HepG2 (cell line): ENCODE results near the gene PSMA7. TPM values are rescaled to one million over a fixed set of nuclear protein-coding genes. Genes with fewer than 3 reads are reported as not detected.

Source experiments
- ATF1 ChIP-seq: IDR thresholded peaks from 2 replicates; pipeline ENCODE4 v1.6.1; 2016; ENCODE audit warnings: mild to moderate bottlenecking, control low read depth
- FOXK1 ChIP-seq: sonication (generic); formaldehyde crosslinking; IDR thresholded peaks from 2 replicates; pipeline ENCODE4 v1.4.0; 2020; ENCODE audit warnings: low read depth, missing genetic modification reagents, borderline replicate concordance
- REL ChIP-seq: sonication (generic); formaldehyde crosslinking; conservative IDR thresholded peaks from 2 replicates; pipeline ENCODE4 v1.8.0; 2022; ENCODE audit warnings: mild to moderate bottlenecking, missing genetic modification reagents, moderate library complexity
- ZEB1 ChIP-seq: IDR thresholded peaks from 2 replicates; pipeline ENCODE4 v1.6.1; 2012; ENCODE audit warnings: mild to moderate bottlenecking, low read depth, inconsistent platforms; ENCODE audit not compliant: insufficient replicate concordance
- ZFP91 ChIP-seq: sonication (generic); formaldehyde crosslinking; IDR thresholded peaks from 2 replicates; pipeline ENCODE4 v1.9.0; 2022; ENCODE audit warnings: missing genetic modification reagents, mild to moderate bottlenecking, borderline replicate concordance
- ZNF616 ChIP-seq: sonication (generic); formaldehyde crosslinking; IDR thresholded peaks from 2 replicates; pipeline ENCODE4 v1.5.0; 2020; ENCODE audit warnings: low read depth, mild to moderate bottlenecking, missing genetic modification reagents
- ZNF619 ChIP-seq: sonication (generic); formaldehyde crosslinking; IDR thresholded peaks from 2 replicates; pipeline ENCODE4 v1.4.0; 2020; ENCODE audit warnings: mild to moderate bottlenecking, missing genetic modification reagents
- polyA plus RNA-seq, 8 experiments: library from polyadenylated mRNA; depleted of rRNA in 3 of 8; stranded (reverse) in 7 of 8; unstranded in 1 of 8; fragments of >200 nt; fragmentation: Illumina TruSeq in 4 of 8; extraction: Trizol in 4 of 8; gene quantifications; 2 replicates each; pipeline versions ENCODE4 v1.2.1 to v1.2.3, GENCODE V29; 2011 to 2016; ENCODE audit warnings: low read depth in 4 of 8, missing spikeins in 1 of 8, mixed read lengths in 1 of 8; ENCODE audit not compliant: insufficient read depth in 1 of 8
- total RNA-seq, 5 experiments: library from RNA; depleted of rRNA; stranded (reverse); fragments of >200 nt; fragmentation: Illumina TruSeq; extraction: Trizol; gene quantifications; 2 replicates each; pipeline ENCODE4 v1.2.3, GENCODE V29; 2016; ENCODE audit warnings: low read depth in 1 of 5
- TF ChIP-seq, protein P1 (sequence below): sonication (generic); formaldehyde crosslinking; IDR thresholded peaks from 2 replicates; pipeline ENCODE4 v1.4.0; 2020; ENCODE audit warnings: missing genetic modification reagents, borderline replicate concordance

The PSMA7 gene
- total and polyA plus RNA-seq, 2 of the 13 experiments (the other 11 are each of a cell fraction or from before 2014, with no cell fraction given): 531 to 631 TPM

- TF ChIP-seq ZEB1 (no peak), FOXK1 (CRISPR knock-in tag) (no peak), ZNF616 (CRISPR knock-in tag) (0 out of 2 replicates have a peak, but pooled peaks have one; percentile 12), REL (no peak), ZFP91 (CRISPR knock-in tag) (peak; percentile 59; the same call in 1 of the 2 replicates), ATF1 (CRISPR knock-in tag) (no peak), ZNF619 (CRISPR knock-in tag) (0 out of 2 replicates have a peak, but pooled peaks have one; percentile 0)
- TF ChIP-seq, protein P1, sequence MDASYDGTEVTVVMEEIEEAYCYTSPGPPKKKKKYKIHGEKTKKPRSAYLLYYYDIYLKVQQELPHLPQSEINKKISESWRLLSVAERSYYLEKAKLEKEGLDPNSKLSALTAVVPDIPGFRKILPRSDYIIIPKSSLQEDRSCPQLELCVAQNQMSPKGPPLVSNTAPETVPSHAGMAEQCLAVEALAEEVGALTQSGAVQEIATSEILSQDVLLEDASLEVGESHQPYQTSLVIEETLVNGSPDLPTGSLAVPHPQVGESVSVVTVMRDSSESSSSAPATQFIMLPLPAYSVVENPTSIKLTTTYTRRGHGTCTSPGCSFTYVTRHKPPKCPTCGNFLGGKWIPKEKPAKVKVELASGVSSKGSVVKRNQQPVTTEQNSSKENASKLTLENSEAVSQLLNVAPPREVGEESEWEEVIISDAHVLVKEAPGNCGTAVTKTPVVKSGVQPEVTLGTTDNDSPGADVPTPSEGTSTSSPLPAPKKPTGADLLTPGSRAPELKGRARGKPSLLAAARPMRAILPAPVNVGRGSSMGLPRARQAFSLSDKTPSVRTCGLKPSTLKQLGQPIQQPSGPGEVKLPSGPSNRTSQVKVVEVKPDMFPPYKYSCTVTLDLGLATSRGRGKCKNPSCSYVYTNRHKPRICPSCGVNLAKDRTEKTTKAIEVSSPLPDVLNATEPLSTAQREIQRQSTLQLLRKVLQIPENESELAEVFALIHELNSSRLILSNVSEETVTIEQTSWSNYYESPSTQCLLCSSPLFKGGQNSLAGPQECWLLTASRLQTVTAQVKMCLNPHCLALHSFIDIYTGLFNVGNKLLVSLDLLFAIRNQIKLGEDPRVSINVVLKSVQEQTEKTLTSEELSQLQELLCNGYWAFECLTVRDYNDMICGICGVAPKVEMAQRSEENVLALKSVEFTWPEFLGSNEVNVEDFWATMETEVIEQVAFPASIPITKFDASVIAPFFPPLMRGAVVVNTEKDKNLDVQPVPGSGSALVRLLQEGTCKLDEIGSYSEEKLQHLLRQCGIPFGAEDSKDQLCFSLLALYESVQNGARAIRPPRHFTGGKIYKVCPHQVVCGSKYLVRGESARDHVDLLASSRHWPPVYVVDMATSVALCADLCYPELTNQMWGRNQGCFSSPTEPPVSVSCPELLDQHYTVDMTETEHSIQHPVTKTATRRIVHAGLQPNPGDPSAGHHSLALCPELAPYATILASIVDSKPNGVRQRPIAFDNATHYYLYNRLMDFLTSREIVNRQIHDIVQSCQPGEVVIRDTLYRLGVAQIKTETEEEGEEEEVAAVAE (CRISPR knock-in tag): no peak
Observed at GRCh38 chr20:62186096-62186426, 42.9 kb upstream of the PSMA7 start (continued).
